HFFc6 (cell line): ENCODE data around the gene ARHGEF16. TPM values are rescaled to one million over a fixed set of nuclear protein-coding genes. Genes with fewer than 3 reads are reported as not detected.
A peak's percentile ranks its signal among the peaks of the same experiment; 100 is the strongest.

Experiments used
- DNase-seq: peaks from one replicate; pipeline ENCODE4 v3.0.0-alpha.2; 2018
- H3K27ac Mint-ChIP-seq: 2 replicates; pipeline ENCODE4 v1.8.0; 2020; ENCODE audit warnings: mild to moderate bottlenecking, mixed read lengths
- H3K27me3 Mint-ChIP-seq: 2 replicates; pipeline ENCODE4 v1.8.0; 2021; ENCODE audit warnings: mild to moderate bottlenecking, moderate library complexity, mixed read lengths; ENCODE audit not compliant: insufficient read depth
- H3K36me3 Mint-ChIP-seq: 2 replicates; pipeline ENCODE4 v1.8.0; 2021; ENCODE audit warnings: low read depth, mixed read lengths
- H3K4me1 Mint-ChIP-seq: 2 replicates; pipeline ENCODE4 v1.8.0; 2020; ENCODE audit warnings: low read depth, mixed read lengths
- H3K4me3 Mint-ChIP-seq: 2 replicates; pipeline ENCODE4 v1.8.0; 2020; ENCODE audit warnings: mild to moderate bottlenecking, moderate library complexity, mixed read lengths
- H3K9me3 Mint-ChIP-seq: 2 replicates; pipeline ENCODE4 v1.8.0; 2020; ENCODE audit warnings: mild to moderate bottlenecking, mixed read lengths
- CTCF ChIP-seq: fragments of 200-600 bp; sonication (generic); IDR thresholded peaks from 2 replicates; pipeline ENCODE4 v1.5.0; 2021; ENCODE audit warnings: antibody characterized with exemption, mild to moderate bottlenecking
- total RNA-seq, 6 experiments: library from RNA; stranded (reverse); fragmentation: NEBNext Ultra II Directional; extraction: Animal tissue kit (Norgen Biotek cat#: 25700); gene quantifications; 2 replicates in 1 of 6; 3 replicates in 5 of 6; pipeline ENCODE4 v1.2.3, GENCODE V29; 2021

Gene ARHGEF16
- total RNA-seq, 6 experiments from 2014 or later, result 0.08 to 0.18 (median 0.17) TPM; not detected in 3

DNA sequence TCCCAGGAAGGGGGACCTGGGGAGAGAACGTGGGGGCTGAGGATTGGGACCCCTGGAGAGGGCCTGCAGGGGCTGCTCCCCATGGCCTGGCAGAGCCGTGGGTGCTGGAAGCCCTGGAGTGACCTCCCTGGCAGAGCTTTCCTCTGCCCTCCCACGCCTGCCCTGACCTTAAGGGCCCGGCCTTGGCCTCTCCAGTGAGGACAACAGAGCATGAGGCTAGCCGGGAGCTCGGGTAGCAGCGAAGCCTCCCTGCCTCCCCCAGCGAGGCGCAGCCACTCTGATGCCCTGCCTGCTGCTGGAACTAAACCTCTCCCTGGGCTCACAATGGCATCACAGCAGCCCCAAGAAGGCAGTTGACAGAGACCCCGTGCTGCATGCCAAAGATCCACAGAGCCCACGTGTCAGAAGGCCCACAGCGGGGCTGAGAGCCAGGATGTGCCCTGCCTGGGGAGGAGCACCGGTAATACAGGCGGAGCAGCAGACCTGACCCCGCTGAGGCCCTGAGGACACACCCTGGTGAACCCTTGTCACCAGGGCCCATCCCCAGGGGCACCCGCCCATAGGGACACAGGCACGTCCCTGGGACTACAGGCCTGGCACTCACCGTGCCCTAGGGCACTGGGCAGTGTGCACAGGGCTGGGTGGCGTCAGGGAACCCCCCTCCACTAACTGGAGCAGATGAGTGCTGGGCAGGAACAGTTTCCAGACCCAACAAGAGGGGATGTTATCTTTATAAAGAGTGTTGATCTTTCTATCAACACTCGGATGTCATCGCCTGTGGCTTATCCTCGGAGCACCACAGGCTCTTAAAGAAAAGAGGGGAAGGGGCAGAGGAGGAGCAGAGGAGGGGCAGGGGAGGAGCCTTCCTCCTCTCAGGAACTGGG, 48.4 kb downstream of the ARHGEF16 start:
- no peaks in the 10 kb centered on the region for H3K9me3 Mint-ChIP-seq
- H3K4me1 Mint-ChIP-seq, result peaks cover 18% of the 10 kb centered on the region
- DNase-seq, result no peak
- peaks cover 1% of the 10 kb centered on the region; the same call in 1 of the 2 replicates for H3K27me3 Mint-ChIP-seq
- peak overlapping the region; percentile 98 for H3K27ac Mint-ChIP-seq
- H3K36me3 Mint-ChIP-seq, result no peaks in the 10 kb centered on the region
- no peak overlapping the region for H3K4me3 Mint-ChIP-seq
- no peak for TF ChIP-seq CTCF

DNA sequence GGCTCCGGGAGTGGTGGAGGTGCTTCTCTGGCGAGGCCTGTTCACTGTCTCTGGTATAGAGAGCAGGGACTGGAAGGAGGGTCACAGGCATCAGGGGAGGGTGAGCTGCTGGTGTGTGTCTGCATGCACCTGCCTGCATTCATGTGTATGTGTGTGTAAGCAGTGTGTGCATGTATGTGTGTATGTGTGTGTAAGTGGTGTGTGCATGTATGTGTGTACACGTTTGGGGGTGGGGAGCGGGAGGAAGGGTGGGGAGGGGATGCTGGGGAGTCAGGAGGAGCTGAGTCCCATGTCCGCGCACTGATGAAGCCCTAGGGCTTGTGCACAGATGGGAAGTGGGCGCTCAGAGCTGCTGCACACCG, 49.0 kb downstream of the ARHGEF16 start:
- Mint-ChIP-seq H3K27me3 (peaks cover 1% of the 10 kb centered on the region; the same call in 1 of the 2 replicates), H3K9me3 (no peaks in the 10 kb centered on the region), H3K4me1 (peaks cover 18% of the 10 kb centered on the region), H3K4me3 (no peak overlapping the region), H3K27ac (peak overlapping the region; percentile 98), H3K36me3 (no peaks in the 10 kb centered on the region)
- DNase-seq, result no peak
- no peak for TF ChIP-seq CTCF

GRCh38 chr1:3504151-3504821, 49.8 kb downstream of the ARHGEF16 start:
- H3K36me3 Mint-ChIP-seq, result no peaks in the 10 kb centered on the region
- H3K27ac Mint-ChIP-seq, result peak overlapping the region; percentile 98
- DNase-seq, result peak; percentile 97
- peak overlapping the region; percentile 53 for H3K4me3 Mint-ChIP-seq
- no peak for TF ChIP-seq CTCF
- H3K9me3 Mint-ChIP-seq, result no peaks in the 10 kb centered on the region
- H3K4me1 Mint-ChIP-seq, result peaks cover 18% of the 10 kb centered on the region
- peaks cover 1% of the 10 kb centered on the region; the same call in 1 of the 2 replicates for H3K27me3 Mint-ChIP-seq

- Mint-ChIP-seq H3K27ac (peak overlapping the region; percentile 98), H3K36me3 (no peaks in the 10 kb centered on the region), H3K27me3 (peaks cover 1% of the 10 kb centered on the region; the same call in 1 of the 2 replicates), H3K4me3 (peak overlapping the region; percentile 53; the same call in 1 of the 2 replicates), H3K9me3 (no peaks in the 10 kb centered on the region), H3K4me1 (peaks cover 18% of the 10 kb centered on the region)
- TF ChIP-seq CTCF, result no peak
- no peak for DNase-seq
These were observed 50.3 kb downstream of the ARHGEF16 start for GRCh38 chr1:3504822-3505153.

DNA sequence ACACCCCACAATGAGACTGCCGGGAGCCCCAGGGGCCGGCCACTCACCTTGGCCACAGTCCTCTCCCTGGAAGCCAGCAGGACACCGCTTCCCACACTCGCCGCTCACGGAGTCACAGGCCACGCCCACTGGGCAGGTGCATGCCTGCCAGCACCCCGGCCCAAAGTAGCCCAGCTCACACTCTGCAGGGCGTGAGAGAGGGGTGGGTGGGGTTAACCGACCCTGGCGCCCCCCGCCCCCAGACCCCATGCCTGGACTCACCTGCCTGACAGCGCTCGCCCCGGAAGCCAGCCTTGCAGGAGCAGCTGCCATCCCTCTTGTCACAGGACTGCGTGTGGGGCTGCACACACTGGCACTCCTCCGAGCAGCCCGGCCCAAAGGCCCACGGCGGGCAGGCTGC, 50.7 kb downstream of the ARHGEF16 start:
- peaks cover 18% of the 10 kb centered on the region for H3K4me1 Mint-ChIP-seq
- H3K9me3 Mint-ChIP-seq, result no peaks in the 10 kb centered on the region
- H3K27me3 Mint-ChIP-seq, result peaks cover 1% of the 10 kb centered on the region; the same call in 1 of the 2 replicates
- no peak for DNase-seq
- H3K27ac Mint-ChIP-seq, result peak overlapping the region; percentile 98
- TF ChIP-seq CTCF, result no peak
- no peak overlapping the region for H3K4me3 Mint-ChIP-seq
- no peaks in the 10 kb centered on the region for H3K36me3 Mint-ChIP-seq
